Gastrocnemius medialis (tissue), 4 donors: ENCODE measurements around the gene SUB1.

Experiments
- CTCF ChIP-seq, 5 experiments: fragments of 450-650 bp in 3 of 5; fragments of 200-600 bp in 2 of 5; sonication (generic) in 2 of 5; IDR thresholded peaks in 4 of 5; conservative IDR thresholded peaks in 1 of 5; 1 replicate in 4 of 5; 2 replicates in 1 of 5; pipeline ENCODE4 v1.5.1; 2016 to 2019; ENCODE audit warnings: antibody characterized with exemption in 5 of 5, mild to moderate bottlenecking in 3 of 5, moderate library complexity in 3 of 5
- POLR2A ChIP-seq, 2 donors: fragments of 450-650 bp; IDR thresholded peaks; one replicate each; pipeline ENCODE4 v1.6.1; 2017; ENCODE audit warnings: antibody characterized with exemption in 2 of 2, mild to moderate bottlenecking in 2 of 2, moderate library complexity in 2 of 2

DNA sequence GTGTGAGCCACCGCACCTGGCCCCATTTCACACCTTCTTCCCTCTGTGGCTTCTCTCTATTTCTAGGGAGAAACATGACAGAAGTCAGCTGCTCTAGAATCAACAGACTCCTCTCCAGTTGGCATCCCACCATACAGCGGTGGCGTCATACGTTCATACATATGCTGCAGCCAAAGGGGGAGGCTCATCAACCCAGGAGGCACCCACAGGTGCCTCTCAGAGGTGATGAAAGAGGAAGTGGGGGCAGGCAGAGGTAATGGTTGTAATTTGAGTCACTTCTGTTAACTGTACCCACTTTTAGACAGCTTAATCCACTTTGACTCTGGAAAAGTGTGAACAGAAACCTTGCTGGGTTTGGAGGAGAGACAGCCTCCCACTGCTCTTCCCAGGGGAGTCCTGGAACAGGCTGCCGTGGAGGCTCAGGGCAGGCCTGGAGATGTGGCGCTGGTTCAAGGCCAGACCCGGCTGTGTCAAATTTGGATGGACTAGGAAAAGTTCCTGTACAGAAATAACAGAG lies 47.3 kb upstream of the SUB1 start:
- no peak for TF ChIP-seq POLR2A (IDR thresholded peaks at IDR 0.05)
- no peak for TF ChIP-seq CTCF (IDR thresholded peaks at IDR 0.05 in 4 of 5, conservative IDR thresholded peaks at IDR 0.05 in 1 of 5)
